Transverse colon (tissue), 4 donors: ENCODE results near the gene DENND1B.

ENCODE experiments used
- POLR2A ChIP-seq: fragments of 450-650 bp; IDR thresholded peaks from one replicate; pipeline ENCODE4 v1.6.1; 2016; ENCODE audit warnings: antibody characterized with exemption, mild to moderate bottlenecking, moderate library complexity
- POLR2AphosphoS5 ChIP-seq, 3 donors: sonication (generic); formaldehyde crosslinking; IDR thresholded peaks; one replicate each; pipeline ENCODE4 v1.6.1; 2016; ENCODE audit warnings: antibody characterized with exemption in 3 of 3
- TF ChIP-seq, protein P1 (sequence below), 5 experiments: fragments of 200-600 bp in 3 of 5; fragments of 450-650 bp in 2 of 5; sonication (generic) in 3 of 5; IDR thresholded peaks; 1 replicate in 2 of 5; 2 replicates in 3 of 5; pipeline ENCODE4 v1.5.1; 2016 to 2017; ENCODE audit warnings: antibody characterized with exemption in 5 of 5, inconsistent platforms in 3 of 5, mild to moderate bottlenecking in 2 of 5, moderate library complexity in 1 of 5

DNA sequence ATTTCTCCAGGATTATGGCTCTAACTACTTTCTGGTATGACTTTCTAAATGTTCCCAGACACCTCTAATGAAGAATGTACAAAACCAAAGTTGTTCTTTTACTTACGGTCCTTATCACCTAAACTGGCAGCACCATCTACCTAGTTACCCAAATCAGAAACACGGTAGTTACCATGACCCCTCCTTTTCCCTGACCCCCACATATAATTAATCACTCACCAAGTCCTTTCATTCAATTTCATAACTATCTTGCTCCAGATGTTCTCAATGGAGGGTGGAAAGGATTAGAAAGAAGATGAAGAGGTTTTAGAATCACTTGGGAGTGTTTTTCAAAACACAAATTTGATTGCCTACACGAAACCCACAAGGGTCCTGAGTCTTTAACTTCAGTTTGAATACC lies 98.0 kb downstream of the DENND1B start:
- TF ChIP-seq POLR2A (no peak), POLR2AphosphoS5 (IDR thresholded peaks at IDR 0.05) (no peak)
- TF ChIP-seq, protein P1, sequence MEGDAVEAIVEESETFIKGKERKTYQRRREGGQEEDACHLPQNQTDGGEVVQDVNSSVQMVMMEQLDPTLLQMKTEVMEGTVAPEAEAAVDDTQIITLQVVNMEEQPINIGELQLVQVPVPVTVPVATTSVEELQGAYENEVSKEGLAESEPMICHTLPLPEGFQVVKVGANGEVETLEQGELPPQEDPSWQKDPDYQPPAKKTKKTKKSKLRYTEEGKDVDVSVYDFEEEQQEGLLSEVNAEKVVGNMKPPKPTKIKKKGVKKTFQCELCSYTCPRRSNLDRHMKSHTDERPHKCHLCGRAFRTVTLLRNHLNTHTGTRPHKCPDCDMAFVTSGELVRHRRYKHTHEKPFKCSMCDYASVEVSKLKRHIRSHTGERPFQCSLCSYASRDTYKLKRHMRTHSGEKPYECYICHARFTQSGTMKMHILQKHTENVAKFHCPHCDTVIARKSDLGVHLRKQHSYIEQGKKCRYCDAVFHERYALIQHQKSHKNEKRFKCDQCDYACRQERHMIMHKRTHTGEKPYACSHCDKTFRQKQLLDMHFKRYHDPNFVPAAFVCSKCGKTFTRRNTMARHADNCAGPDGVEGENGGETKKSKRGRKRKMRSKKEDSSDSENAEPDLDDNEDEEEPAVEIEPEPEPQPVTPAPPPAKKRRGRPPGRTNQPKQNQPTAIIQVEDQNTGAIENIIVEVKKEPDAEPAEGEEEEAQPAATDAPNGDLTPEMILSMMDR (IDR thresholded peaks at IDR 0.05) = no peak
